ENCODE results near the gene CAPN1. TPM values are rescaled to one million over a fixed set of nuclear protein-coding genes. Genes with fewer than 3 reads are reported as not detected.

The CAPN1 gene
- total RNA-seq, 1 experiment from 2014 or later, result 175 TPM

DNA sequence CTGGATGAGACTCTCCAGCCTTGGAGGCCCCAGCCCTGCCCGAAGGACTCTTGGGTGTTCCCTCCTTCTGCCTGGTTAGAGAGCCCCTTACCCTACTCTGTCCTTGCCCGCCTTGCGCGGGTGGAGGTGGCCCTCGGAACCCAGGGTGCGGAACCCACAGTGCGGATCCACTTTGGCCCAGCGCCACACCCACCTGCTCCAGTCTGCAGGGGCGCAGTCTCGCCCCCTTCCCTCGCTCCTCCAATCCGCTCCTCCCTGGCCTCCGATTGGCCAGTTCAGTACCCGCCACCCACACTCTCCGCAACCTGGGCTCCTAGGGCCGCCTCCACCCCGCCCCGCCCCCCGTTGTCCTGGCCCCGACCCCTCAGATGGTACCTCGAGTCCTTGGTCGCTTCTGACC is 2.4 kb downstream of the CAPN1 start:
- peak; percentile 89 for DNase-seq

More for the DNA sequence above, 2.4 kb downstream of the CAPN1 start:
- no peaks in the 10 kb centered on the region for H3K27me3 Mint-ChIP-seq (ENCODE audit: low read depth)
- Histone ChIP-seq H4K91ac (ENCODE audit: insufficient read length, low read depth, low read length) (no peak overlapping the region), H3K18ac (ENCODE audit: insufficient read length, low read depth, low read length) (no peak overlapping the region), H3K9me3 (ENCODE audit: control insufficient read depth, low read depth, low read length) (no peaks in the 10 kb centered on the region), H3K79me2 (ENCODE audit: insufficient read depth, low read length) (peaks cover 2% of the 10 kb centered on the region; the same call in 1 of the 2 replicates), H3K9ac (ENCODE audit: extremely low read depth, insufficient read length, low read length) (no peak overlapping the region), H3K79me1 (ENCODE audit: insufficient read depth, low read depth, low read length, poor library complexity, severe bottlenecking) (no peaks in the 10 kb centered on the region), H2BK120ac (ENCODE audit: low read depth, low read length, poor library complexity, severe bottlenecking) (no peak overlapping the region), H4K5ac (ENCODE audit: insufficient read length, low read depth, low read length) (no peak overlapping the region), H3K23ac (ENCODE audit: insufficient read length, low read depth, low read length) (no peak overlapping the region), H3K4me1 (ENCODE audit: insufficient read depth, low read length) (peaks cover 9% of the 10 kb centered on the region; the same call in 1 of the 2 replicates), H3K4me2 (ENCODE audit: insufficient read depth, insufficient read length, low read length) (peak overlapping the region; percentile 87), H3K4ac (ENCODE audit: low read depth, low read length) (no peak overlapping the region), H3K27me3 (ENCODE audit: insufficient read depth, low read length) (no peaks in the 10 kb centered on the region), H3K23me2 (ENCODE audit: insufficient read length, low read depth, low read length, poor library complexity, severe bottlenecking) (peaks cover 14% of the 10 kb centered on the region), H2AK5ac (ENCODE audit: insufficient read length, low read length) (no peak overlapping the region), H2AFZ (ENCODE audit: low read length) (no peak overlapping the region), H3K56ac (ENCODE audit: insufficient read length, low read depth, low read length) (no peak overlapping the region), H2BK12ac (ENCODE audit: insufficient read length, low read depth, low read length) (no peak overlapping the region), H2BK15ac (ENCODE audit: low read depth, low read length) (no peak overlapping the region), H3T11ph (ENCODE audit: low read length) (no peak overlapping the region), H2BK20ac (ENCODE audit: low read depth, low read length, poor library complexity, severe bottlenecking) (no peak overlapping the region), H3K27ac (ENCODE audit: insufficient read length, low read depth, low read length) (no peak overlapping the region), H4K8ac (replicated peaks; ENCODE audit: insufficient read length, low read depth, low read length) (no peak overlapping the region), H4K20me1 (ENCODE audit: control insufficient read depth, insufficient read depth, insufficient read length) (no peaks in the 10 kb centered on the region), H2BK5ac (ENCODE audit: insufficient read length, low read length) (no peak overlapping the region), H3K14ac (ENCODE audit: insufficient read depth, low read length) (no peak overlapping the region)
- peaks cover 43 to 48% of the 10 kb centered on the region in 2 experiments for H3K4me1 Mint-ChIP-seq
- peak overlapping the region; percentile 92 to 96 for H3K4me3 Mint-ChIP-seq
- H3K9me3 Mint-ChIP-seq, result no peaks in the 10 kb centered on the region
- peaks cover 20 to 33% (median 33%) of the 10 kb centered on the region in 3 experiments for H3K36me3 Mint-ChIP-seq (ENCODE audit: insufficient read depth in 1 of 3, low read depth in 3 of 3)
- no CpG with 5 or more reads among the region's 22 CpGs for WGBS (ENCODE audit: extremely low coverage, insufficient read length, low lambda C conversion rate)
- TF ChIP-seq, protein P1, sequence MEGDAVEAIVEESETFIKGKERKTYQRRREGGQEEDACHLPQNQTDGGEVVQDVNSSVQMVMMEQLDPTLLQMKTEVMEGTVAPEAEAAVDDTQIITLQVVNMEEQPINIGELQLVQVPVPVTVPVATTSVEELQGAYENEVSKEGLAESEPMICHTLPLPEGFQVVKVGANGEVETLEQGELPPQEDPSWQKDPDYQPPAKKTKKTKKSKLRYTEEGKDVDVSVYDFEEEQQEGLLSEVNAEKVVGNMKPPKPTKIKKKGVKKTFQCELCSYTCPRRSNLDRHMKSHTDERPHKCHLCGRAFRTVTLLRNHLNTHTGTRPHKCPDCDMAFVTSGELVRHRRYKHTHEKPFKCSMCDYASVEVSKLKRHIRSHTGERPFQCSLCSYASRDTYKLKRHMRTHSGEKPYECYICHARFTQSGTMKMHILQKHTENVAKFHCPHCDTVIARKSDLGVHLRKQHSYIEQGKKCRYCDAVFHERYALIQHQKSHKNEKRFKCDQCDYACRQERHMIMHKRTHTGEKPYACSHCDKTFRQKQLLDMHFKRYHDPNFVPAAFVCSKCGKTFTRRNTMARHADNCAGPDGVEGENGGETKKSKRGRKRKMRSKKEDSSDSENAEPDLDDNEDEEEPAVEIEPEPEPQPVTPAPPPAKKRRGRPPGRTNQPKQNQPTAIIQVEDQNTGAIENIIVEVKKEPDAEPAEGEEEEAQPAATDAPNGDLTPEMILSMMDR (conservative IDR thresholded peaks at IDR 0.05), result no peak
- peak overlapping the region in 2 of 3 experiments; percentile 44 to 88; a peak in 2 of 7 replicates for H3K27ac Mint-ChIP-seq

All from H9 (cell line).